22Rv1 (cell line): Measurements from ENCODE around the gene AMPH.

Experiments used
- H3K27ac ChIP-seq: fragments of 450-650 bp; 2 replicates; pipeline ENCODE4 v1.5.1; 2017
- CTCF ChIP-seq: fragments of 450-650 bp; IDR thresholded peaks from 2 replicates; pipeline ENCODE4 v1.5.1; 2017; ENCODE audit warnings: mild to moderate bottlenecking
- ZFX ChIP-seq: fragments of 450-650 bp; IDR thresholded peaks from 2 replicates; pipeline ENCODE4 v1.6.1; 2017; ENCODE audit warnings: antibody characterized with exemption, borderline replicate concordance

Gene AMPH

GRCh38 chr7:38463277-38464225, 167.6 kb downstream of the AMPH start:
- no peak for TF ChIP-seq CTCF
- no peak for TF ChIP-seq ZFX
- H3K27ac ChIP-seq = no peak overlapping the region

- no peak overlapping the region for H3K27ac ChIP-seq
- TF ChIP-seq CTCF (no peak), ZFX (no peak)
These were observed 168.4 kb downstream of the AMPH start for GRCh38 chr7:38462819-38463218.

GRCh38 chr7:38461887-38462286, 169.3 kb downstream of the AMPH start:
- no peak for TF ChIP-seq CTCF
- no peak for TF ChIP-seq ZFX
- no peak overlapping the region for H3K27ac ChIP-seq

DNA sequence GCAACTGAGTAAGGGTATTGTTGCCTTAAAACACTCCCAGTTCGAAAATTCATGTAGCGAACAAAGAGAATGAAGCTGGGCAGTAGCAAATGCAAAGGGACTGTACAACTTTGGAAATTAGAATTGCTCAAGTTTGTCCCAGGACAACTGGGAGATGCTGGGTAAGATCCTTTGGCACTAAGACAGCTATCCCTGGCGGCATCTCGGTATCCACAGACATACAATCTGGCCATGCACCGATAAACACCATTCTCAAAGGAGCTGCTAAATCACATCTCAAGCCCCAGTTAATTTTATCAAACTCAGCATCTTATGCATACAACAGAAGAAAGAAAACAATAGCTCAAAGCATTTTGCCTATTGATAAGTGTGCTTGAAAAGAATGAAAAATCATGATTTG, 177.3 kb downstream of the AMPH start:
- no peak overlapping the region for H3K27ac ChIP-seq
- no peak for TF ChIP-seq CTCF
- no peak for TF ChIP-seq ZFX

- H3K27ac ChIP-seq = no peak overlapping the region
- no peak for TF ChIP-seq ZFX
- no peak for TF ChIP-seq CTCF
These were observed 178.0 kb downstream of the AMPH start for GRCh38 chr7:38453168-38453567.

GRCh38 chr7:38452681-38453108, 178.5 kb downstream of the AMPH start:
- no peak overlapping the region for H3K27ac ChIP-seq
- TF ChIP-seq ZFX (no peak), CTCF (no peak)

GRCh38 chr7:38451840-38452239, 179.3 kb downstream of the AMPH start:
- H3K27ac ChIP-seq = no peak overlapping the region
- TF ChIP-seq ZFX (no peak), CTCF (peak; percentile 53)
